GM19463 (cell line): ENCODE results near the gene LRCOL1.

Source experiments
- ATAC-seq: cut with Tn5 transposase; IDR thresholded peaks from one replicate; pipeline ENCODE4 v1.9.1; 2021; ENCODE audit warnings: mild to moderate bottlenecking, moderate library complexity; ENCODE audit not compliant: unreplicated experiment

LRCOL1 gene

GRCh38 chr12:132620113-132620898 lies 9.9 kb upstream of the LRCOL1 start:
- ATAC-seq = no peak

GRCh38 chr12:132619386-132620112 lies 9.2 kb upstream of the LRCOL1 start:
- ATAC-seq = no peak

DNA sequence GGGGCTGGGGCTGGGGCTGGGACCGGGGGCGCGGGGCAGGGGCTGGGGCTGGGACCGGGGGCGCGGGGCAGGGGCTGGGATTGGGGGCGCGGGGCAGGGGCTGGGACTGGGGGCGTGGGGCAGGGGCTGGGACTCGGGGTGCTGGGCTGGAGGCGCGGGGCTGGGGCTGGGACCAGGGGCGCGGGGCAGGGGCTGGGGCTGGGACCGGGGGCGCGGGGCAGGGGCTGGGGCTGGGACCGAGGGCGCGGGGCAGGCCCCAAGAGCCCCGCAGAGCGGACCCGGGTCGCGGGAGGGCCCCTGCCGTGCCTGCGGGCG lies 8.6 kb upstream of the LRCOL1 start:
- no peak for ATAC-seq

DNA sequence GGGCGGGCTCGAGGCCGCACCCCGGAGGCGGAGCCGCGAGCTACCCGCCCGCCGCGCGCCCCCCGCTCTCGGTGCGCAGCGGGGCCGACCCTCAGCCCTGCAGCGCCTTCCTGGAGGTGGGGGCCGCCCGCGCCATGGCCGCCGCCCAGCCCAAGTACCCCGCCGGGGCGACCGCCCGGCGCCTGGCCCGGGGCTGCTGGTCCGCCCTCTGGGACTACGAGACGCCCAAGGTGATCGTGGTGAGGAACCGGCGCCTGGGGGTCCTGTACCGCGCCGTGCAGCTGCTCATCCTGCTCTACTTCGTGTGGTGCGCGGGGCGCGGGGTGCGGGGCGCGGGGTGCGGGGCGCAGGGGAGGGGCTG lies 8.3 kb upstream of the LRCOL1 start, which contains the start of gene P2RX2:
TSS of gene P2RX2 (plus strand) at position 94 of the 361 bp plus-strand sequence. CDS start at position 135, 41 bp downstream.
- no peak for ATAC-seq

DNA sequence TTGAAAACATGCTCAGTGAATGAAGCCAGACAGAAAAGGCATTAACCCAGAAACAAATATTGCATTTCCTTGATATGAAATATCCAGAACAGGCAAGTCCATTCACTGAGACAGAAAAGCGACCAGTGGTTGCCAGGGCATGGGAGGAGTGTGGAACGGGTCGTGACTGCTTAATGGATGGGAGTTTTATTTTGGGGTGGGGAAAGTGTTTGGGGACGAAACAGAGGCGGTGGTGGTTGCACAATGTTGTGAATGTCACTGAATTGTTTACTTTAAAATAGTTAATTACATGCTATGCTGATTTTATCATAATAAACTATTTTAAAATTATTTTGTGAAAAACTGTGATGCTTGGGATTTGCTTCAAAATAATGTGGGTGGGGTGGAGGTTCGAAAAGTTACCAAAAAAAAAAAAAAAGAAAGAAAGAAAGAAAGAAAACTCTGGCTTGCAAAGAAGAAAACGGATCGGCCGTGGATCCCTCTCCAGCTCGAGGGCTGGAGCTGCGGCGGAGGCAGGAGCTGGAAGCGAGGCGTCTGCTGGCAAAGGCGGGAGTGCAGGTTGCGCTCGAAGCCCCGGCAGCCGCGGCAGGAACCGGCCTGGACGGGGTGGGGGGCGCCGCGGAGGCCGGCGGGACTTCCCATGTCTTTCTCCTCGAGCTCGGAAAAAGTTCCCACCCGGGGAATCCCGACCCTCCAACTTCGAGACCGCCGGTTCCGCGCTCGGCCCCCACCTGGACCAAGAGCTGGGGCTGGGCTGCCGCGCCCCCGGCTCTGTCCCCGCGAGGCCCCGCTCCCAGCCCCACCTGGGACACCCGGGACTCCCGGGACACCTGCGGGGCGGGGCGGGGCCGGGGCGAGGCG lies 7.7 kb upstream of the LRCOL1 start:
- ATAC-seq = no peak

GRCh38 chr12:132617135-132617701 lies 6.8 kb upstream of the LRCOL1 start:
- ATAC-seq = no peak

DNA sequence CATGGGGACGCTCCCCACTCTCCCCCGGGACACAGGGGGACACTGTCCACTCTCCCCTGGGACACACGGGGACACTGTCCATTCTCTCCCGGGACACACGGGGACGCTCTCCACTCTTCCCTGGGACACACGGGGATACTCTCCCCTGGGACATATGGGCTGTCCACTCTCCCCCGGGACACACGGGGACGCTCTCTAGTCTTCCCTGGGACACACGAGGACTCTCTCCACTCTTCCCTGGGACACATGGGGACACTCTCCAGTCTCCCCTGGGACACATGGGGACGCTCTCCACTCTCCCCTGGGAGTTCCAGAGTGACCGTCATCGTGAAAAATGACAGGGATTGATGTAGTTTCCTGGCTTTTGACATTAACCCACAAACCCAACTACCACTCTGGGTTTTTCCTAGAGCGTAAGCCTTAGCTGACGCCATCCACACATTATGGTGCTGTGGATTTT lies 5.2 kb upstream of the LRCOL1 start:
- ATAC-seq = no peak

DNA sequence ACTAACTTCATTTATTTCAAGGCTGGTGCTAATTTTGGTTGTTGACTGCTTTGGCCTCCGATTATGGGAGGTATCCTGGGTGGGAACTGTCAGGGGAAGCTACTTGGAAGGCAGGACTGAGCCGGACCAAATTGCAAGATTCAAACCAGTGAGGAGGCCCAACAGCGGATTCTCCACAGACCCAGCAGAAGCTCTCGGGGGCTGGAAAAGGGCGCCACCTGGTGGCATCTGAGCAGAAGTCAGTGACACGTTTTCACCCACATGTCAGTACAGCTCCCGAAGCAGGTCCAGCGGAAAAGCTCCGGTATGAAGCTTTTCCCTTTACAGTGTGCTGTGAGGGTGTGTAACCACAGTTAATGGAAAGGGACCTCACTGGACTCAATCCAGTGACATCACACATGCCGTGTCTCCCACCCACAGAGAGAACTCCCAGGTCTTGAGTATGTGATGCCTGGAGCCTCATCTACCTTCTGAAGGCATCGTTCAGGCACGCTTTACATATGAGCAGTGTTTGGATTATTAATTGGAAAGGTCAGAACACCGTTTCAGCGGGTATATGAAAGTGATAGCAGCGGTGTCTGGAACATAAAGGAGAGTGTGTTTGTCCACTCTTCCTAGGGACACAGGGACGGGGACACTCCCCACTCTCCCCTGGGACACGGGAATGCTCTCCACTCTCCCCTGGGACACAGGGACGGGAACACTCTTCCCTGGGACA lies 4.6 kb upstream of the LRCOL1 start:
- no peak for ATAC-seq

- no peak for ATAC-seq
Measured at GRCh38 chr12:132614029-132614428, 3.6 kb upstream of the LRCOL1 start.

DNA sequence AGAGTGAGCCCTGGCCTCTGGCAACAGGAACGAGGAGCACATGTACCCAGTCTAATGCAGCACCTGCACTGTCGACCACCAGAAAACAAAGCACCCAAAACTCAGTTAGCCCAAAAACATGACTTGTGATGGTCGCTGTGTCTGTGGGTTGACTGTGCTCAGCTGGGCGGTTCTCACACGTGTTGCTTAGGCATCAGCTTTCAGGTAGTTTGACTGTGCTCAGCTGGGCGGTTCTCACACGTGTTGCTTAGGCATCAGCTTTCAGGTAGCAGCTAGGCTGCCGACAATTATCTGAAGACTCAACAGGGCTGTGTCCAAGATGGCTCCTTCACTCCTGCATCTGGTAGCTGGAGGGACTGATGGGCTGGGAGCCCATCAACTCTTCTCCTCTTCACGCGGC lies 1.2 kb upstream of the LRCOL1 start:
- no peak for ATAC-seq

DNA sequence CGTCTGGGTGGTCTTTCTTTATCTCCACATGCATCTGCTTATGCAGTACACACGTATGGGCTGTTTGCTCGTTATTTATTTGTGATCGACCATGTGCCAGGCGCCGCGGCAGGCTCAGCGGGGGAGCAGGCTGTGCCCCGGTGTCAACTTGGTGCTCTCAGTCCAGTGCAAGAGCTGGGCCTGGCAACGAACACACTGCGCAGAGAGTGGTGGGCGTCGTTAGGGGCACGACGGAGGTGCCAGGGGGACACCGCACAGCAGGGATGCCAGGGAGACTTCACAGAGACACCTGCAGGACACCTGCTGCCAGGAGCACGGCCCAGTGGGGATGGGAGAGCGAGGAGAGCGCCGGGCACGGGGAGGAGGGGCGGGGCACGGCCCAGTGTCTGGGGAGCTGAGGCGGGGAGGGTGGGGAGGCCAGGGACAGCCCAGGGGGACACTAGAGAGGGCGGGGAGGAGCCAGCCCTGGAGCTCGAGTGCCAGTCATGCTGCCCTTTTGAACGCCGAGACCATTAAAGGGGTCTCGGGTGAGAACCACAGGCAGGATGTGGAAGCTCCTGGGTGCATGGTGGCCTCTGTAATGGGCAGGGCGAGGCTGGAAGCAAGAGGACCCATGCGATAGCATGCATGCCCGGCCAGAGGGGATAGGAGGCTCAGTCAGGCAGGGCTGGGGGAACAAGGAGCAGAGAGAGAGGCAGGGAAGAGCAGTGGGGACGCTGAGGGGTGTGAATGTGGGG lies 652 bp upstream of the LRCOL1 start:
- ATAC-seq = no peak

- no peak for ATAC-seq
Measured at GRCh38 chr12:132608231-132609171, 1.9 kb downstream of the LRCOL1 start.

DNA sequence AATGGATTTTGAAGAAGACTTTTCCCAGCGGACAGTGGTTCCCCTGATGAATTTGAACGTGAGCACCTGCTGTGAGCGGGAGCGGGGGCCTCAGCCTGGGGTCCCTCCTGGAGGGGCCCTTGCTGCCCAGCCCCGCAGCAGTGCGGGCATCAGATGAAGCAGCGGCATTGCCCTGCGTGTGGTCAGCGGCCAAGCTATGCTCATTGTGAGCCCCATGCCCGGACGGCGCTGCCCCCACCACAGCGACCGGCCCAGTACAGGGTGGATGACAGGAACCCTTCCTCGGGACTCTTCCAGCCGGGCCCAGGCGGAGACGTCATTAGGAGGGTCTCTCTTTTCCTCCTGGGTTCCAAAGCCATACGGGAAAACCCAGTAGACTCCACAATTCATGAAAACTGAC lies 3.5 kb downstream of the LRCOL1 start:
- ATAC-seq = no peak

DNA sequence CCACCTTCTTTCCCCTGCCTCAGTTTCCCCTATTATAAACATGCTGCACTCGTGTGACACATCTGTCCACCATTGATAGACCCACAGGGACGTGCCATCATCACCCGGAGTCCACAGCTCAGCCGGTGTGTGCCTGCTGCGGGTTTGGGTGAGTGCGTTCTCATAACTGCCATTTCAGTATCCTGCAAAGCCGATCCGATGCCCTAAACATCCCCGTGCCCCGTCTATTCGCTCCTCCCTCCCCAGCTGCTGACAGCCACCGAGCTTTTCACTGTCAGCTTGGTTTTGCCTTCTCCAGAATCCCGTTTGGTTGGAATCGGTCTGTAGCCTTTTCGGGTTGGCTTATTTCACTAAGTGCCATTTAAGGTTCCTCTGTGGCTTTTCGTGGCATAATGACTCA lies 3.9 kb downstream of the LRCOL1 start:
- ATAC-seq = no peak

- ATAC-seq = no peak
Measured at GRCh38 chr12:132605892-132606291, 4.5 kb downstream of the LRCOL1 start.

GRCh38 chr12:132604668-132605441 lies 5.5 kb downstream of the LRCOL1 start:
- ATAC-seq = no peak

GRCh38 chr12:132604151-132604618 lies 6.2 kb downstream of the LRCOL1 start:
- ATAC-seq = no peak
